HG03521 (cell line): ENCODE results near the gene APEH.
A peak's percentile ranks its signal among the peaks of the same experiment; 100 is the strongest.

Experiments used
- ATAC-seq: cut with Tn5 transposase; IDR thresholded peaks from one replicate; pipeline ENCODE4 v1.9.1; 2021; ENCODE audit warnings: mild to moderate bottlenecking, moderate library complexity; ENCODE audit not compliant: unreplicated experiment

Gene APEH

DNA sequence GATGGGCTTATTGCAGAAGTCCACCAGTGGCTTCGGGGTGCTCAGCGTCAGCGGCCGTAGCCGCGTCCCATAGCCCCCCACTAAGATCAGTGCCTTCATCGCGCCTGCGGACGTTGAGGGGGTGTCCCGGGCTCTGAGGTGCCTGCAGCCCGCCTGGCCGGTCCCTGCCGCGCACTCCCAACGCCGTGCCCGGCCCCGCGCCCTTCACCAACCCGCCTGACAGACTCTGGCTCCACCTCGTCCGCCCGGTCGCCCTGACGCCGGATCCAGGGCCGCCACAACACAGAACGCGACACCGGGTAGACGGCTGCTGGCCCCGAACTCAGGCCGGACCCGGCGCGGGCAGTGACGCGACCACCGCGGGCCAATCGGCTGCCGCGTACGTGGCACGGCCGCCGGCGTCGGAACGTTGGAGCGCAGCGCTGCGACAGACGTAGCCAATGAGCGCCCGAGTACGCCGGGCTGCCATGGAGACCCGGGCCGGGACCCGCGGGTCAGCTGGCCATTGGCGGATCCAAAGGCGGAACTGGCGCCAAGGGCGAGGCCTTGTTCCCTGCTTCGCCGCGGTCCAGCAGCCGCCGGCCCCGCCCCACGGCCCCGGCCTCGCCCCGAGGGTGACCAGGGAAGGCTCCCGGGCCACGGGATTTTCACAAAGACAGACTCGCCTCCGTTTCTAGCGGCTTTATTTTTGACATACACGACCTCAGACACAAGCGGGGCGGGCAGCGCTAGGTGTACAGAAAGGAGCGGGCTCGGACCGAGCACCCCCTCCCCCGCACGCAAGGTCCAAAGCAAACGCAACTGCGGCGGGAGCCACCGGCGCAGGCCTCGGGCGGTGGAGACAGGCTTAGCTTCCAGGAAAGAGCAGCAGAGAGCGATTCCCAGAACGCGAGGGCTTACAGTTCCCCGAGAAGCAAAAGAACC lies 49.7 kb downstream of the APEH start, which contains the start of gene GMPPB:
Gene GMPPB (minus strand): TSS at position 324 of the 924 bp plus-strand sequence. CDS start 225 bp downstream, at position 99.
- peak; percentile 77 for ATAC-seq

DNA sequence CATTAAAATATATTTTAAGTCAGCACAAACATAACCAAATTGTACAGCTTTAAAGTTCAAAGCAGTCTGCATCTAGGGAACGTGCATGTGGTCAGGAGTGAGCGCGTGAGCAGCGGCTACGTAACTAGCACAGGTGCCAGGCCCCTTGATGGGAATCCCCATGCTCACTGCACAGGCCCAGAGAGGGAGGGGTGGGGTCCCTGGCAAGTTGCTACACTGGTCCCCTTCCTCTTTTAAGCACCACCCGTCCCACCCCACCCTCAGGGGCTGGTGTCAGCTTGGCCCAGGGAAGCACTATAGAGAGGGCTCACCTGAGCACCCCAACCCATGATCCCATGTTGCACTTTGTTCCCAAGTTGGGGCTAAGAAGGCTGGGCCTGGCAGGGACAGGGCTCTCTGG lies 50.4 kb downstream of the APEH start:
- no peak for ATAC-seq

DNA sequence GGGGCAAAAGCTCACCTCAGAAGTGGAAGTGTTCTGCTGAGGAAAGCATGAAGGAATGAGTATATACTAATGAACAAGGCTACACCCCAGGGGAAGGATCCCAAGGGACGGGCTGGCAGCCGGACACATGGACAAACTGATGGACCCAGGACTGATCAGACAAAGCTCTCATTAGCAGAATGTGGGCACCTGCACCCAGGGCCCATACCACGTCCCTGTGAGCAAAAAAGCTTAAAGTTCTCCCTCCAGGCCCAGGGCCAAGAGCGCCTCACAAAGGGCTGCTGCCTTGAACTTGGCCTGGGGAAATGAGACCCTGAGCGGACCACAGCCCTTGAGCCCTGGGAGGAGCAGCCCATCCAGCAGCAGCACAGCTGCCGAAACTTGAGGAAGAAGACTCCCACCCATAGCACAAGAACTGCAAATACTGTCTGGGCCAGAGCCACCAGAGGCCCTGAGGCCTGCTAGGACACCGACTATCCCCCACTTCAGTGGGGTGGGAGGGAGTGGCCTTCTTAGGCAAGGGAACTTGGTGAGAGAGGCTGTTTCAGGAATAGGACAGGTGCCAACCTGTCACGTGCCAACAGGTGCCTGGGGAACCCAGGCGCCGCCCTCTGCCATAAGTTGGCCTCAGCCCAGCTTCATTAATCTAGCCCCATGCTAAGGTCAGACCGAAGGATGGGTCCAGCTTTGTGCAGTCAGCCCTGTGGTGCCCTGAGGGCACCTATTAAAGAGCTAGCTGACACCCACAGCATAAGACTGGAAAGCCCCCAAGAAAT lies 51.9 kb downstream of the APEH start:
- ATAC-seq = no peak

DNA sequence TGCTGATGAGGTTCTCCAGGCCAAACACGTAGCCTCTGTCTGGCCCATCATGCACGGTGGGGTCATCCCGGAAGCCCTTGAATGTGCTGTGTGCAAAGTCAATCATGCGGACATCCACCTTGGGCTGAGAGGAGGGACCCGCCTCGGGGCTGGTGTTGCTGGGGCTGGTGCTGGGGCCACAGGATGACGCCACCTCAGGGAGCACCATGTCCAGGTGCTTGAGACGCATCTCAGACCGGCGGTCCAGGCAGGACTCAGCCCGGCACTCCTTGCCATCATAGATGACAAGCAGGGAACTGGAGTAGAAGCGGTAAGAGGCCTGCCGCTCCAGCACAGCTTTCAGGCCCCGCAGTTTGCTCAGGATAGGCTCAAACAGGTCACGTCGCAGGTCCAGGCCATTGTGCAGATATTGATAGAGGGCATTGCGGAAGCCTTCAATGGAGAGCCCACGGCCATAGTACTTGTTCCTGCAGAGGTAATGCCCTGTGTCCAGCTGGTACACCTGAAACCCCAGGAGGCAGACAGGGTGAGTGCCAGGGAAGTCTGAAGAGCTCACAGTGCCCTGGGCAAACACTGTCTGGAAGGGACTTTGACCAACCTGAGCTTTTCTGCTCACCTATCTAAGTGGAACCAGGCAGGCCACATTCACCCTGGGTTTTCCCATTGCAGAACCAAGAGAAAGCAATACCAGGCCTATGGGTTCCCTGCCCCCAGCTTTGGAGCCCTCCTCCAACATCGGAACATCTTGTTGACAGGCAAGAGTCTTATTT lies 53.2 kb downstream of the APEH start:
- no peak for ATAC-seq

DNA sequence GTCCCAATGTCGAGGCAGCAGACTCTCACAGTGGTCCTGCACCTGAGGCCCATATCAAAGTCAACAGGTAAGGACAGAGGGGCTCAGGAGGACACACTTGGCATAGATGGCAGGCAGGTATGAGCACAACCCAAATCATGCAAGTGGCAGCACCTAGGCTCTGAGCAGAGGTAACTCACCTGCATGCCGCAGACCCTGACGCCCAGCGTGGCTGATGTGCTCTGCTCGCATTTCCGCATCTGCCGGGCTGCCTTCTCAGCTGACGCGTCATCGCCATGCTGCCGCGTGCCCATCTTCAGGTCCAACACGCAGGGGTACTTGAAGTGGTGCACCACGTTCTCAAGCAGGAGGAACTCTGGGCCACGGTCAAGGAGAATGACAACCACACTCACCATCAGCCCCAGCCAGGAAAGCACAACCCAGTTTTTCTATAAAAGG lies 53.8 kb downstream of the APEH start:
- no peak for ATAC-seq

DNA sequence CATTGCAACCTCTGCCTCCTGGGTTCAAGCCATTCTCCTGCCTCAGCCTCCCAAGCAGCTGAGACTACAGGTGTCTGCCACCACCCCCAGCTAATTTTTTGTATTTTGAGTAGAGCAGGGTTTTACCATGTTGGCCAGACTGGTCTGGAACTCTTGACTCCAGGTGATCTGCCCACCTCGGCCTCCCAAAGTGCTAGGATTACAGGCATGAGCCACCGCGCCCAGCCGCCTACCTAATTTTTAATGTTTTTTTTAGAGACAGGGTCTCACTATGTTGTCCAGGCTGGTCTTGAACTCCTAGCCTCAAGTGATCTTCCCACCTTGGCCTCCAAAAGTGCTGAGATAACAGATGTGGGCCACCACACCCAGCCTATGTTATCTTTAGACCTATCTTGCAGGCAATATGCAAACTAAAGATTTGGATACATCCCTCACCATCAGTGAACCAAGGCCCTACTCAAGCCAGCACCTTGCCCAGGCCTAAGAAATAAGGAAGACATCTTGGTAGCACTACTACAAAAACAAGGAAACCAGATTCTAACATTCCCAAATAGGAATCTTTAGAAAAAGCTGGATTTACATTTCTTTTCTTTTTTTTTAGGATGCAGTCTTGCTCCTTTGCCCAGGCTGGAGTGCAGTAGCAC lies 55.9 kb downstream of the APEH start:
- no peak for ATAC-seq

DNA sequence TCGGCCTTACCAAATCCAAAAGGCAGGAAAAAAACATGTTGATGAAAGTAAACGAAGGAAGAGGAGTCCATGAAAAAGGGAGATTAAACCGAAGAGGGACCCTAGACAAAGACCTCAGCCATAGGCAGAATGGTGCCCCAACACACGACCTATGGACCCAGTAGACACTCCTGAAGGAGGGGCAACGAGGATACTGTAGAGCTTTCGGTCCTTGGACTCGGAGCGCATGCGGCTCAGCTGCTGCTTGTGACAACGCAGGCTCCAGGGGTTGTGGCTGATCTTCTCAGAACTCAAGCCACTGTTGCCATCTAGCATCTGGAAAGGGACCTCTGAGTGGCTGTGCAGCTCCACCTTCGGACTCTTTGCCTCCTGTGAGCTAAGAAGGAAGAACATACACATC lies 58.4 kb downstream of the APEH start:
- ATAC-seq = no peak

DNA sequence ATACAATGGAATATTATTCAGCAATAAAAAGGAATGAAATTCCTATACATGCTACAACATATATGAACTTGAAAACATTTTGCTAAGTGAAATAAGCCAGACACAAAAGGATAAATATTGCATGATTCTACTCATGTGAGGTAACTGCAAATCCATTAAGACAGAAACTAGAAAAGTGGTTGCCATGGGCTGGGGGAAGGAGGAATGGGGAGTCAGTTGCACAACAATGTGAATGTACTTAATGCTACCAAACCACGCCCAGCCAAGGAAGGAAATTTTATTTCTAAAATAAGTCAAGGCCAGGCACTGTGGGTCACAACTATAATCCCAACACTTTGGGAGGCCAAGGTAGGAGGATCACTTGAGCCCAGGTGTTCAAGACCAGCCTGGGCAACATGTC lies 59.4 kb downstream of the APEH start:
- no peak for ATAC-seq
